ENCODE measurements around the gene PXYLP1.

The PXYLP1 gene

DNA sequence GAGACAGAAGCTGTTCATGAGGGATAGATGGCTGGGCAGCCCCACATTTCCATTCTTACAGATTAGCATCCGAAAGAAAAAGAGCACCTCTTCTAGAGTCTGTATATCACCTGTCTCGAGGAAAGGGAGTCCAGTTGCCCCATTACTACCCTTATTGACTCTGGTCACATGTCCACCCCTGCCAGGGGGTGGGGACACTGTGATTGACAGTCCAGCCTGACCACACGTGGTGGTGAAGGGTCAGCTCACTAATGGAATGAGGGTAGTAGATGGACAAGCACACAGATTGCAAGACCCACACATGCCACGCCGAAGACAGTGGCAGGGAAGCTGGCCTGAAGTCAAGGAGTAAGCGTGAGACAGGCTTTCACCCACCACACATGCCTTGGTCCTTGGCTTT, 45.8 kb downstream of the PXYLP1 start:
- TF ChIP-seq CTCF (IDR thresholded peaks at IDR 0.05; ENCODE audit: low read depth, low read length): no peak
- DNase-seq (ENCODE audit: extremely low read depth, low read depth): no peak

GRCh38 chr3:141278196-141279076, 46.8 kb downstream of the PXYLP1 start:
- TF ChIP-seq CTCF (IDR thresholded peaks at IDR 0.05; ENCODE audit: low read depth, low read length): no peak

GRCh38 chr3:141279077-141279967, 47.7 kb downstream of the PXYLP1 start:
- no peak for DNase-seq (ENCODE audit: extremely low read depth, low read depth)

More at GRCh38 chr3:141278196-141279076, 46.8 kb downstream of the PXYLP1 start:
- no peak for DNase-seq (ENCODE audit: extremely low read depth, low read depth)

GRCh38 chr3:141280086-141280485, 48.5 kb downstream of the PXYLP1 start:
- DNase-seq (ENCODE audit: extremely low read depth, low read depth): no peak
- TF ChIP-seq CTCF (IDR thresholded peaks at IDR 0.05; ENCODE audit: low read depth, low read length): no peak

More at GRCh38 chr3:141279077-141279967, 47.7 kb downstream of the PXYLP1 start:
- TF ChIP-seq CTCF (IDR thresholded peaks at IDR 0.05; ENCODE audit: low read depth, low read length): peak; percentile 33

- DNase-seq (ENCODE audit: extremely low read depth, low read depth): no peak
- no peak for TF ChIP-seq CTCF (IDR thresholded peaks at IDR 0.05; ENCODE audit: low read depth, low read length)
These were observed 49.1 kb downstream of the PXYLP1 start for GRCh38 chr3:141280690-141281089.

GRCh38 chr3:141285570-141285969, 53.9 kb downstream of the PXYLP1 start:
- TF ChIP-seq CTCF (IDR thresholded peaks at IDR 0.05; ENCODE audit: low read depth, low read length): no peak

GRCh38 chr3:141286856-141287255, 55.2 kb downstream of the PXYLP1 start:
- no peak for DNase-seq (ENCODE audit: extremely low read depth, low read depth)
- no peak for TF ChIP-seq CTCF (IDR thresholded peaks at IDR 0.05; ENCODE audit: low read depth, low read length)

More at GRCh38 chr3:141285570-141285969, 53.9 kb downstream of the PXYLP1 start:
- DNase-seq (ENCODE audit: extremely low read depth, low read depth): no peak
